Esophagus squamous epithelium (tissue), 5 donors: ENCODE measurements around the gene ITM2C. TPM values are rescaled to one million over a fixed set of nuclear protein-coding genes. Genes with fewer than 3 reads are reported as not detected.

Experiments
- DNase-seq: peaks from one replicate; lab custom pipeline; 2025; lab: John Stamatoyannopoulos, UW
- H3K27ac ChIP-seq, 4 donors: fragments of 200-600 bp; sonication (generic); one replicate each; pipeline ENCODE4 v1.5.1; 2016 to 2019; ENCODE audit warnings: mild to moderate bottlenecking in 1 of 4
- H3K27me3 ChIP-seq, 4 donors: fragments of 200-600 bp; sonication (generic); 1 replicate in 3 of 4; 2 replicates in 1 of 4; pipeline versions ENCODE4 v1.5.1 to v1.6.0; 2017 to 2021; ENCODE audit warnings: antibody characterized with exemption in 1 of 4
- H3K36me3 ChIP-seq, 3 donors: fragments of 200-600 bp; sonication (generic); one replicate each; pipeline ENCODE4 v1.5.1; 2016 to 2019
- H3K4me1 ChIP-seq, 3 donors: fragments of 200-600 bp; sonication (generic); one replicate each; pipeline ENCODE4 v1.5.1; 2017 to 2019
- H3K4me3 ChIP-seq, 4 donors: fragments of 200-600 bp; sonication (generic); 1 replicate in 3 of 4; 2 replicates in 1 of 4; pipeline ENCODE4 v1.5.1; 2016 to 2019; ENCODE audit warnings: mild to moderate bottlenecking in 2 of 4, moderate library complexity in 1 of 4
- H3K9me3 ChIP-seq, 3 donors: fragments of 200-600 bp; sonication (generic); one replicate each; pipeline ENCODE4 v1.5.1; 2016 to 2019
- CTCF ChIP-seq, 6 experiments: fragments of 450-650 bp in 4 of 6; fragments of 200-600 bp in 2 of 6; sonication (generic) in 2 of 6; IDR thresholded peaks; one replicate each; pipeline ENCODE4 v1.5.1; 2016 to 2019; ENCODE audit warnings: antibody characterized with exemption in 6 of 6, mild to moderate bottlenecking in 4 of 6, moderate library complexity in 4 of 6
- POLR2A ChIP-seq, 4 donors: fragments of 450-650 bp; IDR thresholded peaks; one replicate each; pipeline ENCODE4 v1.6.1; 2017; ENCODE audit warnings: antibody characterized with exemption in 4 of 4, mild to moderate bottlenecking in 4 of 4, moderate library complexity in 3 of 4
- WGBS, 2 donors: methylation state at CpG; one replicate each; pipeline ENCODE4 v1.1.5; 2018; 5-methylcytosine and 5-hydroxymethylcytosine counted together
- intact Hi-C: fragments of 100-400 bp; cut with DNase I; formaldehyde crosslinking; loops from one replicate; pipeline ENCODE4 v1.15.0; 2022
- total RNA-seq, 4 donors: library from RNA; depleted of rRNA; stranded (reverse); fragments of >200 nt; gene quantifications; one replicate each; pipeline ENCODE4 v1.1.0, GENCODE V29; 2016
- donor health status: DM: yes; HTN: yes; CAD: no.

The ITM2C gene
- total RNA-seq, 4 donors from 2014 or later = 3.8 to 31.9 (median 10.3) TPM

GRCh38 chr2:230907361-230908091, 42.8 kb downstream of the ITM2C start:
- Histone ChIP-seq H3K27ac (no peak overlapping the region), H3K27me3 (peaks cover 0 to 18% (median 0%) of the 10 kb centered on the region in 4 donors), H3K4me1 (peaks cover 0 to 11% (median 0%) of the 10 kb centered on the region in 3 donors), H3K4me3 (no peak overlapping the region), H3K36me3 (no peaks in the 10 kb centered on the region), H3K9me3 (no peaks in the 10 kb centered on the region)
- DNase-seq = no peak
- intact Hi-C loops = no loop called here
- 91 to 92% methylated on average over 9 to 13 of the region's 16 CpGs for WGBS, 2 donors
- TF ChIP-seq POLR2A (IDR thresholded peaks at IDR 0.05) (no peak), CTCF (IDR thresholded peaks at IDR 0.05) (no peak)

GRCh38 chr2:230908092-230908594, 43.4 kb downstream of the ITM2C start:
- peaks cover 0 to 11% (median 0%) of the 10 kb centered on the region in 3 donors for H3K4me1 ChIP-seq
- H3K4me3 ChIP-seq = no peak overlapping the region
- H3K36me3 ChIP-seq = no peaks in the 10 kb centered on the region
- no peak for DNase-seq
- TF ChIP-seq POLR2A (IDR thresholded peaks at IDR 0.05) = no peak
- no peak for TF ChIP-seq CTCF (IDR thresholded peaks at IDR 0.05)
- 54 to 72% methylated on average over 4 to 6 of the region's 6 CpGs for WGBS, 2 donors
- no peak overlapping the region for H3K27ac ChIP-seq
- intact Hi-C loops = no loop called here
- no peaks in the 10 kb centered on the region for H3K9me3 ChIP-seq
- peaks cover 0 to 18% (median 0%) of the 10 kb centered on the region in 4 donors for H3K27me3 ChIP-seq

- DNase-seq = no peak
- intact Hi-C loops = no loop called here
- peaks cover 0 to 21% (median 0%) of the 10 kb centered on the region in 4 donors for H3K27me3 ChIP-seq
- peaks cover 0 to 11% (median 0%) of the 10 kb centered on the region in 3 donors for H3K4me1 ChIP-seq
- H3K4me3 ChIP-seq = no peak overlapping the region
- TF ChIP-seq POLR2A (IDR thresholded peaks at IDR 0.05) (no peak), CTCF (IDR thresholded peaks at IDR 0.05) (no peak)
- WGBS, 2 donors = 47 to 50% methylated on average over 8 to 10 of the region's 10 CpGs
- no peaks in the 10 kb centered on the region for H3K9me3 ChIP-seq
- H3K27ac ChIP-seq = no peak overlapping the region
- no peaks in the 10 kb centered on the region for H3K36me3 ChIP-seq
Observed at GRCh38 chr2:230908595-230909191, 44.0 kb downstream of the ITM2C start.

- DNase-seq = no peak
- TF ChIP-seq CTCF (IDR thresholded peaks at IDR 0.05) = no peak
- no peak for TF ChIP-seq POLR2A (IDR thresholded peaks at IDR 0.05)
- Histone ChIP-seq H3K27ac (no peak overlapping the region), H3K4me1 (peaks cover 0 to 11% (median 0%) of the 10 kb centered on the region in 3 donors), H3K27me3 (peaks cover 0 to 34% (median 0%) of the 10 kb centered on the region in 4 donors), H3K9me3 (no peaks in the 10 kb centered on the region), H3K36me3 (no peaks in the 10 kb centered on the region), H3K4me3 (no peak overlapping the region)
- intact Hi-C loops = no loop called here
- 94 to 100% methylated on average over 11 to 16 of the region's 18 CpGs for WGBS, 2 donors
Observed at GRCh38 chr2:230909841-230910545, 45.3 kb downstream of the ITM2C start.
